Caco-2 (cell line): ENCODE measurements around the gene KRTAP12-3. TPM values are rescaled to one million over a fixed set of nuclear protein-coding genes. Genes with fewer than 3 reads are reported as not detected.

ENCODE experiments used
- BruUV-seq: library from RNA; stranded (reverse); fragments of 400-500 nt; replicated peaks from 2 replicates; lab custom pipeline; 2021; lab: Mats Ljungman, UMichigan
- CTCF ChIA-PET: fragments of 300-600 bp; sonication (Branson Sonifier 250); formaldehyde crosslinking; loops from one replicate; lab custom pipeline; 2022; ENCODE audit warnings: antibody characterized with exemption; lab: Charles Lee
- POLR2A ChIA-PET: fragments of 300-600 bp; sonication (Branson Sonifier 250); formaldehyde crosslinking; loops from one replicate; lab custom pipeline; 2022; ENCODE audit warnings: antibody characterized with exemption; lab: Charles Lee
- DNase-seq, 2 experiments: peaks; one replicate each; pipeline versions ENCODE4 v3.0.0 to v3.0.0-alpha.2; 2020 to 2022
- H3K27me3 ChIP-seq: replicated peaks from 2 replicates; pipeline ENCODE4 v1.6.0; 2011; ENCODE audit warnings: low read length; ENCODE audit not compliant: control insufficient read depth, insufficient read depth
- H3K36me3 ChIP-seq: 2 replicates; pipeline ENCODE4 v1.5.1; 2011; ENCODE audit warnings: low read length; ENCODE audit not compliant: control insufficient read depth, insufficient read depth
- H3K4me1 ChIP-seq: fragments of 250-450 bp; sonication (Bioruptor Pico); 2 replicates; pipeline ENCODE4 v1.5.1; 2020; ENCODE audit warnings: mild to moderate bottlenecking
- H3K4me3 ChIP-seq: 2 replicates; pipeline ENCODE4 v1.5.1; 2011; ENCODE audit warnings: low read depth, mild to moderate bottlenecking, control low read depth, low read length
- H3K9me3 ChIP-seq: fragments of 250-450 bp; sonication (Bioruptor Pico); 2 replicates; pipeline ENCODE4 v1.5.1; 2020; ENCODE audit warnings: mild to moderate bottlenecking, moderate library complexity
- H3K27ac Mint-ChIP-seq: one replicate; pipeline ENCODE4 v1.8.0; 2022; ENCODE audit warnings: mixed read lengths; ENCODE audit not compliant: unreplicated experiment
- H3K27me3 Mint-ChIP-seq: one replicate; pipeline ENCODE4 v1.8.0; 2022; ENCODE audit warnings: mixed read lengths; ENCODE audit not compliant: insufficient read depth, unreplicated experiment
- H3K36me3 Mint-ChIP-seq: one replicate; pipeline ENCODE4 v1.8.0; 2022; ENCODE audit warnings: mild to moderate bottlenecking, mixed read lengths; ENCODE audit not compliant: insufficient read depth, unreplicated experiment
- H3K4me1 Mint-ChIP-seq: one replicate; pipeline ENCODE4 v1.8.0; 2022; ENCODE audit warnings: low read depth, mixed read lengths; ENCODE audit not compliant: unreplicated experiment
- H3K4me3 Mint-ChIP-seq: one replicate; pipeline ENCODE4 v1.8.0; 2022; ENCODE audit warnings: mild to moderate bottlenecking, moderate library complexity, mixed read lengths; ENCODE audit not compliant: unreplicated experiment
- H3K9me3 Mint-ChIP-seq: one replicate; pipeline ENCODE4 v1.8.0; 2022; ENCODE audit warnings: mixed read lengths; ENCODE audit not compliant: unreplicated experiment
- intact Hi-C: fragments of 100-400 bp; cut with micrococcal nuclease; formaldehyde crosslinking; loops from one replicate; pipeline ENCODE4 v1.10.0; 2022; ENCODE audit not compliant: unreplicated experiment
- total RNA-seq: library from RNA; stranded (reverse); gene quantifications from 2 replicates; pipeline ENCODE4 v1.2.3, GENCODE V29; 2022
- TF ChIP-seq, protein P1 (sequence below), 2 experiments: fragments of 200-600 bp in 1 of 2; IDR thresholded peaks; 1 replicate in 1 of 2; 2 replicates in 1 of 2; pipeline versions ENCODE4 v1.5.1 to v1.8.0; 2011 to 2022; ENCODE audit warnings: antibody characterized with exemption in 1 of 2, control low read depth in 1 of 2, inconsistent platforms in 1 of 2, low read depth in 1 of 2, low read length in 1 of 2, mild to moderate bottlenecking in 1 of 2, moderate library complexity in 1 of 2; ENCODE audit not compliant: insufficient read depth in 1 of 2, severe bottlenecking in 1 of 2, unreplicated experiment in 1 of 2

Gene KRTAP12-3
- total RNA-seq, 1 experiment from 2014 or later: not detected

GRCh38 chr21:44697811-44698734 lies 40.3 kb downstream of the KRTAP12-3 start:
- Histone ChIP-seq H3K4me3 (no peak overlapping the region), H3K27me3 (no peaks in the 10 kb centered on the region), H3K36me3 (no peaks in the 10 kb centered on the region), H3K9me3 (no peaks in the 10 kb centered on the region; the same call in 1 of the 2 replicates), H3K4me1 (peaks cover 9% of the 10 kb centered on the region; the same call in 1 of the 2 replicates)
- no peaks in the 10 kb centered on the region for H3K36me3 Mint-ChIP-seq
- TF ChIP-seq, protein P1, sequence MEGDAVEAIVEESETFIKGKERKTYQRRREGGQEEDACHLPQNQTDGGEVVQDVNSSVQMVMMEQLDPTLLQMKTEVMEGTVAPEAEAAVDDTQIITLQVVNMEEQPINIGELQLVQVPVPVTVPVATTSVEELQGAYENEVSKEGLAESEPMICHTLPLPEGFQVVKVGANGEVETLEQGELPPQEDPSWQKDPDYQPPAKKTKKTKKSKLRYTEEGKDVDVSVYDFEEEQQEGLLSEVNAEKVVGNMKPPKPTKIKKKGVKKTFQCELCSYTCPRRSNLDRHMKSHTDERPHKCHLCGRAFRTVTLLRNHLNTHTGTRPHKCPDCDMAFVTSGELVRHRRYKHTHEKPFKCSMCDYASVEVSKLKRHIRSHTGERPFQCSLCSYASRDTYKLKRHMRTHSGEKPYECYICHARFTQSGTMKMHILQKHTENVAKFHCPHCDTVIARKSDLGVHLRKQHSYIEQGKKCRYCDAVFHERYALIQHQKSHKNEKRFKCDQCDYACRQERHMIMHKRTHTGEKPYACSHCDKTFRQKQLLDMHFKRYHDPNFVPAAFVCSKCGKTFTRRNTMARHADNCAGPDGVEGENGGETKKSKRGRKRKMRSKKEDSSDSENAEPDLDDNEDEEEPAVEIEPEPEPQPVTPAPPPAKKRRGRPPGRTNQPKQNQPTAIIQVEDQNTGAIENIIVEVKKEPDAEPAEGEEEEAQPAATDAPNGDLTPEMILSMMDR (IDR thresholded peaks at IDR 0.05; ENCODE audit: insufficient read depth in 1 of 2, low read depth in 1 of 2, low read length in 1 of 2, severe bottlenecking in 1 of 2, unreplicated experiment in 1 of 2): peak in 1 of 2 experiments; percentile 8
- H3K9me3 Mint-ChIP-seq: peaks cover 11% of the 10 kb centered on the region
- H3K27ac Mint-ChIP-seq: no peak overlapping the region
- H3K4me1 Mint-ChIP-seq: peaks cover 12% of the 10 kb centered on the region
- H3K4me3 Mint-ChIP-seq: no peak overlapping the region
- ChIA-PET POLR2A (no interaction called here), CTCF (interaction anchor here (0.8 kb wide), 1 partner anchor 44 kb away, joined by 3 read pairs; no protein-coding TSS in a partner anchor)
- intact Hi-C loops: loop anchor here (2.0 kb wide), 1 partner anchor 25 kb away; no protein-coding TSS in a partner anchor
- DNase-seq: peak; percentile 24 to 61
- H3K27me3 Mint-ChIP-seq: peaks cover 3% of the 10 kb centered on the region
- no TSS peak for BruUV-seq

- no peak overlapping the region for H3K4me3 Mint-ChIP-seq
- Histone ChIP-seq H3K4me1 (peaks cover 9% of the 10 kb centered on the region; the same call in 1 of the 2 replicates), H3K4me3 (no peak overlapping the region), H3K27me3 (no peaks in the 10 kb centered on the region), H3K36me3 (no peaks in the 10 kb centered on the region), H3K9me3 (no peaks in the 10 kb centered on the region)
- peaks cover 12% of the 10 kb centered on the region for H3K4me1 Mint-ChIP-seq
- H3K27ac Mint-ChIP-seq: no peak overlapping the region
- TF ChIP-seq, protein P1 (IDR thresholded peaks at IDR 0.05; ENCODE audit: insufficient read depth in 1 of 2, low read depth in 1 of 2, low read length in 1 of 2, severe bottlenecking in 1 of 2, unreplicated experiment in 1 of 2): no peak
- peak in 1 of 2 experiments; percentile 24 for DNase-seq
- no peaks in the 10 kb centered on the region for H3K9me3 Mint-ChIP-seq
- intact Hi-C loops: no loop called here
- POLR2A ChIA-PET: no interaction called here
- no TSS peak for BruUV-seq
- H3K36me3 Mint-ChIP-seq: no peaks in the 10 kb centered on the region
- CTCF ChIA-PET: interaction anchor here (1.2 kb wide), 1 partner anchor 11 kb away, joined by 3 read pairs; no protein-coding TSS in a partner anchor
- H3K27me3 Mint-ChIP-seq: peaks cover 3% of the 10 kb centered on the region
These were observed 41.8 kb downstream of the KRTAP12-3 start for GRCh38 chr21:44699502-44700001.
